Astrocyte (in vitro differentiated cells and primary cell): ENCODE measurements around the gene FAM163A. TPM values are rescaled to one million over a fixed set of nuclear protein-coding genes. Genes with fewer than 3 reads are reported as not detected.

ENCODE experiments used
- DNase-seq: peaks from one replicate; pipeline ENCODE4 v3.0.0-alpha.2; 2010; ENCODE audit warnings: low read depth
- FAIRE-seq: peaks from 2 replicates; lab custom pipeline; 2011; peaks lifted over from hg19 to GRCh38; lab: Jason Lieb, UNC
- H2AFZ ChIP-seq: 2 replicates; pipeline ENCODE4 v1.6.0; 2012; ENCODE audit warnings: low read depth, low read length, inconsistent platforms
- H3K27ac ChIP-seq: 2 replicates; pipeline ENCODE4 v1.5.1; 2011; ENCODE audit warnings: low read depth, low read length, inconsistent platforms
- H3K27me3 ChIP-seq: 2 replicates; pipeline ENCODE4 v1.6.0; 2011; ENCODE audit warnings: low read length, inconsistent platforms; ENCODE audit not compliant: insufficient read depth
- H3K36me3 ChIP-seq: 2 replicates; pipeline ENCODE4 v1.5.1; 2011; ENCODE audit warnings: low read length, inconsistent platforms; ENCODE audit not compliant: insufficient read depth
- H3K4me1 ChIP-seq: 2 replicates; pipeline ENCODE4 v1.5.1; 2011; ENCODE audit warnings: low read length, inconsistent platforms; ENCODE audit not compliant: insufficient read depth
- H3K4me2 ChIP-seq: 2 replicates; pipeline ENCODE4 v1.6.0; 2012; ENCODE audit warnings: low read length, inconsistent platforms
- H3K4me3 ChIP-seq: 2 replicates; pipeline ENCODE4 v1.5.1; 2011; ENCODE audit warnings: low read depth, mild to moderate bottlenecking, low read length, inconsistent platforms; ENCODE audit not compliant: insufficient read depth
- H3K79me2 ChIP-seq: 2 replicates; pipeline ENCODE4 v1.6.0; 2012; ENCODE audit warnings: mild to moderate bottlenecking, low read length, inconsistent platforms; ENCODE audit not compliant: insufficient read depth
- H3K9ac ChIP-seq: 2 replicates; pipeline ENCODE4 v1.6.0; 2012; ENCODE audit warnings: mild to moderate bottlenecking, low read length, inconsistent platforms
- H3K9me3 ChIP-seq: 2 replicates; pipeline ENCODE4 v1.5.1; 2012; ENCODE audit warnings: low read depth, mild to moderate bottlenecking, low read length, inconsistent platforms; ENCODE audit not compliant: insufficient read depth
- H4K20me1 ChIP-seq: 2 replicates; pipeline ENCODE4 v1.6.0; 2012; ENCODE audit warnings: low read length, inconsistent platforms; ENCODE audit not compliant: insufficient read depth
- H3K27ac Mint-ChIP-seq: one replicate; pipeline ENCODE4 v1.8.0; 2021; ENCODE audit warnings: mild to moderate bottlenecking, mixed read lengths; ENCODE audit not compliant: unreplicated experiment
- H3K27me3 Mint-ChIP-seq: one replicate; pipeline ENCODE4 v1.8.0; 2021; ENCODE audit warnings: low read depth, mixed read lengths; ENCODE audit not compliant: unreplicated experiment
- H3K36me3 Mint-ChIP-seq: one replicate; pipeline ENCODE4 v1.8.0; 2021; ENCODE audit warnings: low read depth, mixed read lengths; ENCODE audit not compliant: unreplicated experiment
- H3K4me1 Mint-ChIP-seq: one replicate; pipeline ENCODE4 v1.8.0; 2021; ENCODE audit warnings: low read depth, mixed read lengths; ENCODE audit not compliant: unreplicated experiment
- H3K4me3 Mint-ChIP-seq: one replicate; pipeline ENCODE4 v1.8.0; 2021; ENCODE audit warnings: mild to moderate bottlenecking, moderate library complexity, mixed read lengths; ENCODE audit not compliant: unreplicated experiment
- H3K9me3 Mint-ChIP-seq: one replicate; pipeline ENCODE4 v1.8.0; 2021; ENCODE audit warnings: mild to moderate bottlenecking, mixed read lengths; ENCODE audit not compliant: unreplicated experiment
- EZH2 ChIP-seq: IDR thresholded peaks from 2 replicates; pipeline ENCODE4 v1.6.1; 2012; ENCODE audit warnings: mild to moderate bottlenecking, low read length, inconsistent platforms; ENCODE audit not compliant: insufficient read depth
- total RNA-seq: library from RNA; stranded (reverse); gene quantifications from 2 replicates; pipeline ENCODE4 v1.2.1, GENCODE V29; 2021
- TF ChIP-seq, protein P1 (sequence below): IDR thresholded peaks from 2 replicates; pipeline ENCODE4 v1.5.1; 2011; ENCODE audit warnings: low read depth, mild to moderate bottlenecking, inconsistent platforms, low read length, moderate library complexity; ENCODE audit not compliant: insufficient read depth

Gene FAM163A
- total RNA-seq, 1 donor from 2014 or later, result not detected

- Histone ChIP-seq H4K20me1 (no peaks in the 10 kb centered on the region), H3K36me3 (no peaks in the 10 kb centered on the region), H3K9ac (peak overlapping the region; percentile 28), H3K4me3 (peak overlapping the region; percentile 64), H3K9me3 (no peaks in the 10 kb centered on the region), H3K27ac (no peak overlapping the region), H2AFZ (peak overlapping the region; percentile 88), H3K4me2 (peak overlapping the region; percentile 94), H3K27me3 (peaks cover 36% of the 10 kb centered on the region), H3K79me2 (no peaks in the 10 kb centered on the region), H3K4me1 (peaks cover 18% of the 10 kb centered on the region)
- FAIRE-seq (no peak), DNase-seq (no peak)
- H3K27ac Mint-ChIP-seq, result no peak overlapping the region
- peaks cover 10% of the 10 kb centered on the region for H3K4me1 Mint-ChIP-seq
- peaks cover 64% of the 10 kb centered on the region for H3K27me3 Mint-ChIP-seq
- TF ChIP-seq, protein P1, sequence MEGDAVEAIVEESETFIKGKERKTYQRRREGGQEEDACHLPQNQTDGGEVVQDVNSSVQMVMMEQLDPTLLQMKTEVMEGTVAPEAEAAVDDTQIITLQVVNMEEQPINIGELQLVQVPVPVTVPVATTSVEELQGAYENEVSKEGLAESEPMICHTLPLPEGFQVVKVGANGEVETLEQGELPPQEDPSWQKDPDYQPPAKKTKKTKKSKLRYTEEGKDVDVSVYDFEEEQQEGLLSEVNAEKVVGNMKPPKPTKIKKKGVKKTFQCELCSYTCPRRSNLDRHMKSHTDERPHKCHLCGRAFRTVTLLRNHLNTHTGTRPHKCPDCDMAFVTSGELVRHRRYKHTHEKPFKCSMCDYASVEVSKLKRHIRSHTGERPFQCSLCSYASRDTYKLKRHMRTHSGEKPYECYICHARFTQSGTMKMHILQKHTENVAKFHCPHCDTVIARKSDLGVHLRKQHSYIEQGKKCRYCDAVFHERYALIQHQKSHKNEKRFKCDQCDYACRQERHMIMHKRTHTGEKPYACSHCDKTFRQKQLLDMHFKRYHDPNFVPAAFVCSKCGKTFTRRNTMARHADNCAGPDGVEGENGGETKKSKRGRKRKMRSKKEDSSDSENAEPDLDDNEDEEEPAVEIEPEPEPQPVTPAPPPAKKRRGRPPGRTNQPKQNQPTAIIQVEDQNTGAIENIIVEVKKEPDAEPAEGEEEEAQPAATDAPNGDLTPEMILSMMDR, result no peak
- TF ChIP-seq EZH2, result no peak
- H3K9me3 Mint-ChIP-seq, result no peaks in the 10 kb centered on the region
- H3K4me3 Mint-ChIP-seq, result peak overlapping the region; percentile 82
- H3K36me3 Mint-ChIP-seq, result peaks cover 3% of the 10 kb centered on the region
These were observed 71.4 kb downstream of the FAM163A start for GRCh38 chr1:179814546-179814838.

DNA sequence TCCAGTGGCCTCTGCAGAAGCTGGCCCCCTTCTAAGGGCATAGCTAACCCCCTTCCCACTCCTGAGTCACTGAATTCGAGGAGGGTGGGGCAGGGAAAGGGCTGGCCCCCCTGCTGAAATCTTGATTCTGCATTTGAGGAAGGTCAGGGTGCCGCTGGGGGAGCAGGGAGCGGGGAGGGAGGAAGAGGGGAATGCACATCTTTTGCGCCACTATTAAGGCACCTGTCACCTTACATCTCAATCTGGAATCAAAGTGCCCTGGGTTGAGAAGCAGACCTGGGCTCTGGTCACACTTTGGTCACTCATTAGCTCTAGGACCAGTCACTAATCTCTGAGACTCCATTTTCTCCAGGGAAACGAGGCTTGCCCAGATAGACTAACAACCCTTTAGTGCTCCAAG is 72.5 kb downstream of the FAM163A start:
- H3K4me2 ChIP-seq, result peak overlapping the region; percentile 94
- H3K4me3 Mint-ChIP-seq, result peak overlapping the region; percentile 82
- H3K9me3 ChIP-seq, result no peaks in the 10 kb centered on the region
- H3K4me1 ChIP-seq, result peaks cover 15% of the 10 kb centered on the region
- DNase-seq (no peak), FAIRE-seq (no peak)
- H3K4me1 Mint-ChIP-seq, result peaks cover 9% of the 10 kb centered on the region
- H4K20me1 ChIP-seq, result no peaks in the 10 kb centered on the region
- H3K4me3 ChIP-seq, result peak overlapping the region; percentile 64
- H3K27me3 ChIP-seq, result peaks cover 30% of the 10 kb centered on the region
- peak overlapping the region; percentile 82 for H2AFZ ChIP-seq
- no peak overlapping the region for H3K27ac Mint-ChIP-seq
- TF ChIP-seq, protein P1, result no peak
- TF ChIP-seq EZH2, result peak; percentile 38
- H3K27me3 Mint-ChIP-seq, result peaks cover 60% of the 10 kb centered on the region
- no peaks in the 10 kb centered on the region for H3K79me2 ChIP-seq
- H3K36me3 ChIP-seq, result no peaks in the 10 kb centered on the region
- H3K27ac ChIP-seq, result no peak overlapping the region
- H3K9ac ChIP-seq, result peak overlapping the region; percentile 54
- peaks cover 3% of the 10 kb centered on the region for H3K36me3 Mint-ChIP-seq
- peaks cover under 1% of the 10 kb centered on the region for H3K9me3 Mint-ChIP-seq

DNA sequence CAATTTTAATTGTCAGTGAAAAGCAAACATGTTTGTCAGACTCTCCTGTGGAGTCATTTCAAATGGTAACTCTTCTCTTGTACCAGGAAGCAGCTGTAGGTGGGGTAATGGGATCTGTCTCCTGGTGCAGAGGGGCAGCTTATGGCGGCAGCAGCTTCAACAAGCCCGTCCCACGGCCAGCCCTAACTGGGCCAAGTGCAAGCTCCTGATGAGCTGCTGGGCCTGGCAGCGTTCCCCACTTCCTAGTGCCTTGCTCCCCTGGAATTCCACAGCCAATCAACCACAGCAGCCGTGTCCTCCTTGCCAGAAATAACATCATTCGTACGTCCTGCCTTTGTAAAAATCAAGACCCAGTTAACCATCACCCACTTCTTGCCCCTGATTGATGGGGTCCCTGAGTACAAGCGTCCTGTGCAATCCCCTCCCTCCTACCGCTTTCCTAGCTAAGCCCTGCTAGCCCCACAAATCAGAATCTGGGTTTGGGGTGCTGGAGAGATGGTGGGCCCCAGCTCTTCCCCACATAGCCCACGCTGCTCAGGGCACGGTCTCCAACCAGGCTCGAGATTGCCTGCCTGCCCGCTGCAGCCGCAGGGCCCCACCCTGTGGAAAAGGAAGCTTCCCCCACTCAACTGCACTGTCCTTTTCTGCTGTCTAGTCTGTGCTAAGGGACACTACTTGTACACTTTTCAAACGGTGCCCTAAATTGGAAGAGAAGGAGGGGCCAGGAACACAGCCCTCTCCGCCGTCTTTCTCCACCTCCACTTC is 73.3 kb downstream of the FAM163A start:
- Mint-ChIP-seq H3K4me3 (no peak overlapping the region), H3K27ac (no peak overlapping the region), H3K9me3 (peaks cover 2% of the 10 kb centered on the region), H3K36me3 (peaks cover 3% of the 10 kb centered on the region), H3K4me1 (peaks cover 9% of the 10 kb centered on the region), H3K27me3 (peaks cover 53% of the 10 kb centered on the region)
- Histone ChIP-seq H3K4me3 (no peak overlapping the region), H3K9me3 (no peaks in the 10 kb centered on the region), H3K79me2 (no peaks in the 10 kb centered on the region), H3K27me3 (peaks cover 24% of the 10 kb centered on the region), H3K27ac (no peak overlapping the region), H4K20me1 (no peaks in the 10 kb centered on the region), H3K4me2 (peak overlapping the region; percentile 94), H3K4me1 (peaks cover 15% of the 10 kb centered on the region), H3K36me3 (no peaks in the 10 kb centered on the region), H2AFZ (no peak overlapping the region), H3K9ac (no peak overlapping the region)
- DNase-seq (peak; percentile 43), FAIRE-seq (no peak)
- TF ChIP-seq, protein P1, result no peak
- TF ChIP-seq EZH2, result no peak
